Peyer's patch (tissue), 4 donors: ENCODE results near the gene OLFM2.

Source experiments
- POLR2A ChIP-seq, 2 donors: fragments of 450-650 bp; IDR thresholded peaks; one replicate each; pipeline ENCODE4 v1.5.1; 2017; ENCODE audit warnings: antibody characterized with exemption in 2 of 2, mild to moderate bottlenecking in 2 of 2, moderate library complexity in 2 of 2
- TF ChIP-seq, protein P1 (sequence below), 6 experiments: fragments of 450-650 bp in 4 of 6; fragments of 200-600 bp in 2 of 6; sonication (generic) in 1 of 6; IDR thresholded peaks; one replicate each; pipeline ENCODE4 v1.5.1; 2017 to 2019; ENCODE audit warnings: antibody characterized with exemption in 6 of 6, mild to moderate bottlenecking in 3 of 6, moderate library complexity in 1 of 6

DNA sequence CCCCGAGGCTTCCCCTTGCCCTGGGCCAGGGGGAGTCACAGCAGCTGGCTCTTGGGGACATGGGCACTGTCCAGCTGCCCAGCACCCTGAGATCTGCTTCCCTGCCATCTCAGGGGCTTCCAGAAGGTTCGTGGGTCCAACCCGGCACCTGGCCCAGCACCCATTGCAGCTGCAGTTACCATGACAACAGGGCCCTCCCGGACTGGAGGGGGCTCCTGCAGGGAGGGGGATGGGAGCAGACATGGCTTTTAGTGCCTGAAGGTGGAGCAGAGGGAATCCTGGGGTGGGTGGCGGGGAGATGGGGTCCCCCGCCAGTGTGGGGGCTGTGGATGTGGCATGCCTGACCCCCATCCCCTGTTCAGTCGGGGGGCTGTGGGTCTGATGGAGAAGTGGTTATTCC, 86.5 kb downstream of the OLFM2 start:
- TF ChIP-seq, protein P1, sequence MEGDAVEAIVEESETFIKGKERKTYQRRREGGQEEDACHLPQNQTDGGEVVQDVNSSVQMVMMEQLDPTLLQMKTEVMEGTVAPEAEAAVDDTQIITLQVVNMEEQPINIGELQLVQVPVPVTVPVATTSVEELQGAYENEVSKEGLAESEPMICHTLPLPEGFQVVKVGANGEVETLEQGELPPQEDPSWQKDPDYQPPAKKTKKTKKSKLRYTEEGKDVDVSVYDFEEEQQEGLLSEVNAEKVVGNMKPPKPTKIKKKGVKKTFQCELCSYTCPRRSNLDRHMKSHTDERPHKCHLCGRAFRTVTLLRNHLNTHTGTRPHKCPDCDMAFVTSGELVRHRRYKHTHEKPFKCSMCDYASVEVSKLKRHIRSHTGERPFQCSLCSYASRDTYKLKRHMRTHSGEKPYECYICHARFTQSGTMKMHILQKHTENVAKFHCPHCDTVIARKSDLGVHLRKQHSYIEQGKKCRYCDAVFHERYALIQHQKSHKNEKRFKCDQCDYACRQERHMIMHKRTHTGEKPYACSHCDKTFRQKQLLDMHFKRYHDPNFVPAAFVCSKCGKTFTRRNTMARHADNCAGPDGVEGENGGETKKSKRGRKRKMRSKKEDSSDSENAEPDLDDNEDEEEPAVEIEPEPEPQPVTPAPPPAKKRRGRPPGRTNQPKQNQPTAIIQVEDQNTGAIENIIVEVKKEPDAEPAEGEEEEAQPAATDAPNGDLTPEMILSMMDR (IDR thresholded peaks at IDR 0.05), result no peak
- TF ChIP-seq POLR2A (IDR thresholded peaks at IDR 0.05), result no peak
